ENCODE data around the gene APOE.
"Not testable (repeated sequence)": the region's sequence is repeated elsewhere in the genome, so short reads cannot be mapped to it uniquely, and the experiment has no call there.

The APOE gene

GRCh38 chr19:44886141-44886540 lies 19.5 kb upstream of the APOE start:
- DNase-seq: no peak

- DNase-seq: no peak
These were observed 17.9 kb upstream of the APOE start for GRCh38 chr19:44887648-44888047.

GRCh38 chr19:44888335-44888734 lies 17.3 kb upstream of the APOE start:
- not testable (repeated sequence) for DNase-seq

DNA sequence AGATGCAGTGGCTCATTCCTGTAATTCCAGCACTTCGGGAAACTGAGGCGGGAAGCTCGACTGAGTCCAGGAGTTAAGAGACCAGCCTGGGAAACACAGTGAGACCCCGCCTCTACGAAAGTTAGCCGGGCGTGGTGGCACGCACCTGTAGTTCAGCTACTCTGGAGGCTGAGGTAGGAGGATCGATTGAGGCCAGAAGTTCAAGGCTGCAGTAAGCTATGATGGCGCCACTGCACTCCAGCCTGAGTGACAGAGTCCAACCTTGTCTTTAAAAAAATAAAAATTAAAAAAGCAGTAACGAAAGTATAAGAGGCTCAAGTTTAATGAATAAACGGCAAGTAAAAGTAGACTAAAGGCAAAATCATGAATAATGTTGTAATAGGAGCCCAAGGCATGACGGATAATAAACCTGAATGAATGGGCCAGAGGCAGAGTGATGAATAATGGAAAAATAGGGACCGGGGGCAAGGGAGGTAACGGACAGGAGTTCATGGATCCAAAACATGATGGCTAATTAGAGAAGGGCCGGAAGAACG lies 15.7 kb upstream of the APOE start:
- DNase-seq: no peak

- DNase-seq: peak; percentile 86
These were observed 15.1 kb upstream of the APOE start for GRCh38 chr19:44890366-44891015.

- DNase-seq: no peak
These were observed 14.3 kb upstream of the APOE start, which contains the start of gene TOMM40 for GRCh38 chr19:44891016-44891882. Gene TOMM40, plus strand, starts transcription at chr19:44891254. Its CDS starts 162 bp downstream, at chr19:44891416.

GRCh38 chr19:44892932-44893331 lies 12.7 kb upstream of the APOE start:
- DNase-seq: no peak

- no peak for DNase-seq
These were observed 12.1 kb upstream of the APOE start for GRCh38 chr19:44893332-44894051.

GRCh38 chr19:44894052-44894400 lies 11.6 kb upstream of the APOE start:
- DNase-seq: no peak

DNA sequence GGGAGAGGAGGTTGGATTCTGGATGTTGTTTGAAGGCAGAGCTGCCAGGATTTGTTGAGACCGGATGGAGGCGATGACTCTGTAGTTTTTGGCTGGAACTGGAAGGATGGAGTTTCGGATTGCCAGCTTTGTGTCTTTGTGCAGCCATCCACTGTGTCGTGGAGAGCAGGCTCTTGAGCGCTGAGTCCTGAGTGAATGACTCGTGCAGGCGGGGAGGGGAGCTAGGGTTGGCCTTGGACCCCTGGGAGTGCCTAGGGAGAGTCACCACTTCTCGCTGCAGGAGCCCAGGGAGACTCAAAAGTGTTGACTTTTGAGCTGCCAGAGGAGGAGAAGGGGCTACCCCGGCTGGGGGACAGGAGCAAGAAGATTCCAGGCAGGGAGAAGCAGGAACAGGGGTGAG lies 10.7 kb upstream of the APOE start:
- no peak for DNase-seq

GRCh38 chr19:44897835-44898234 lies 7.8 kb upstream of the APOE start:
- DNase-seq: no peak

DNA sequence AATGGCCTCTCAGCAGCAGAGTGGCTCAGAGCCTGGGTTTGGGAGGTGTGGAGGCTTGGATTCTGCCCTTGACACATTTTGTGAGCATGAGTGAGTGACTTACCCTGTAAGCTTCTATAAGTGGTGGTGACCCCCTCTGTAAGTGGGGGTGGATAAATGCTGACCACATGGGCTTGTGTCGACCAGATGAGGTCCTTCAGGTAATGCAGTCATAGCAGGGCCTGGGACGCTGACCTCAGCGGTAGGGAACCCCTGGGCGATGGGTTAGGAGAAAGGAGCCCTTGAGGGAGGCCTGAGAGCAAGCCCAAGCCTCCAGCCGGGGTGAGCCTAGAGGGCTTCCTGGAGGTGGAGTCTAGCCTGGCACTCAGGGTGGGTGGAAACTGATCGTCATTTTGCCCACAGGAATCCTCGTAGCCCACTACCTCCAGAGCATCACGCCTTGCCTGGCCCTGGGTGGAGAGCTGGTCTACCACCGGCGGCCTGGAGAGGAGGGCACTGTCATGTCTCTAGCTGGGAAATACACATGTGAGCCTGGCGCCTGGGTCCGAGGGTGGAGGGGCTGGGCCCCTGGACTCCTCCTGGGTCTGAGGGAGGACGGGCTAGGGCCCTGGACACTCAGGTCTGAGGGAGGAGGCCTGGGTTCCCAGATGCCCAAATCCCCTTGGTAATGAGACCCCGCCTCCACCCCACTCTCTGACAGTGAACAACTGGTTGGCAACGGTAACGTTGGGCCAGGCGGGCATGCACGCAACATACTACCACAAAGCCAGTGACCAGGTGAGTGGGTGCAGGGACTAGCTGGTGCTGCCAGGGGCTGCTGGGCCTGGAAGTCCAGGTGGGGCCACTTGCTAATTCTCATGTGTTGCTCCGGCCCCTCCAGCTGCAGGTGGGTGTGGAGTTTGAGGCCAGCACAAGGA lies 5.0 kb upstream of the APOE start:
- DNase-seq: no peak

DNA sequence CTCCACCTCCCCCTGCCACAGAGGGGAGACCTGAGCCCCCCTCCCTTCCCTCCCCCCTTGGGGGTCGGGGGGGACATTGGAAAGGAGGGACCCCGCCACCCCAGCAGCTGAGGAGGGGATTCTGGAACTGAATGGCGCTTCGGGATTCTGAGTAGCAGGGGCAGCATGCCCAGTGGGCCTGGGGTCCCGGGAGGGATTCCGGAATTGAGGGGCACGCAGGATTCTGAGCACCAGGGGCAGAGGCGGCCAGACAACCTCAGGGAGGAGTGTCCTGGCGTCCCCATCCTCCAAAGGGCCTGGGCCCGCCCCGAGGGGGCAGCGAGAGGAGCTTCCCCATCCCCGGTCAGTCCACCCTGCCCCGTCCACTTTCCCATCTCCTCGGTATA lies 2.4 kb upstream of the APOE start:
- no peak for DNase-seq

DNA sequence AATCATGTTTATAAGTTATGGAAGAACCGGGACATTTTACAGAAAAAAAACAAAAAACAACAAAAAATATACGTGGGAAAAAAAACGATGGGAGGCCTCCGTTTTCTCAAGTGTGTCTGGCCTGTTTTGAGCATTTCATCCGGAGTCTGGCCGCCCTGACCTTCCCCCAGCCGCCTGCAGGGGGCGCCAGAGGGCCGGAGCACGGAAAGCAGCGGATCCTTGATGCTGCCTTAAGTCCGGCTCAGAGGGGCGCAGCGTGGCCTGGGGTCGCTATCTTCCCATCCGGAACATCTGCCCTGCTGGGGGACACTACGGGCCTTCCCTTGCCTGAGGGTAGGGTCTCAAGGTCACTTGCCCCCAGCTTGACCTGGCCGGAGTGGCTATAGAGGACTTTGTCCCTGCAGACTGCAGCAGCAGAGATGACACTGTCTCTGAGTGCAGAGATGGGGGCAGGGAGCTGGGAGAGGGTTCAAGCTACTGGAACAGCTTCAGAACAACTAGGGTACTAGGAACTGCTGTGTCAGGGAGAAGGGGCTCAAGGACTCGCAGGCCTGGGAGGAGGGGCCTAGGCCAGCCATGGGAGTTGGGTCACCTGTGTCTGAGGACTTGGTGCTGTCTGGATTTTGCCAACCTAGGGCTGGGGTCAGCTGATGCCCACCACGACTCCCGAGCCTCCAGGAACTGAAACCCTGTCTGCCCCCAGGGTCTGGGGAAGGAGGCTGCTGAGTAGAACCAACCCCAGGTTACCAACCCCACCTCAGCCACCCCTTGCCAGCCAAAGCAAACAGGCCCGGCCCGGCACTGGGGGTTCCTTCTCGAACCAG lies 1.8 kb upstream of the APOE start:
- DNase-seq: peak; percentile 64

DNA sequence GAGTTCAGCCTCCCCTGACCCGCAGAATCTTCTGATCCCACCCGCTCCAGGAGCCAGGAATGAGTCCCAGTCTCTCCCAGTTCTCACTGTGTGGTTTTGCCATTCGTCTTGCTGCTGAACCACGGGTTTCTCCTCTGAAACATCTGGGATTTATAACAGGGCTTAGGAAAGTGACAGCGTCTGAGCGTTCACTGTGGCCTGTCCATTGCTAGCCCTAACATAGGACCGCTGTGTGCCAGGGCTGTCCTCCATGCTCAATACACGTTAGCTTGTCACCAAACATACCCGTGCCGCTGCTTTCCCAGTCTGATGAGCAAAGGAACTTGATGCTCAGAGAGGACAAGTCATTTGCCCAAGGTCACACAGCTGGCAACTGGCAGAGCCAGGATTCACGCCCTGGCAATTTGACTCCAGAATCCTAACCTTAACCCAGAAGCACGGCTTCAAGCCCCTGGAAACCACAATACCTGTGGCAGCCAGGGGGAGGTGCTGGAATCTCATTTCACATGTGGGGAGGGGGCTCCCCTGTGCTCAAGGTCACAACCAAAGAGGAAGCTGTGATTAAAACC lies 1.1 kb upstream of the APOE start:
- no peak for DNase-seq

DNA sequence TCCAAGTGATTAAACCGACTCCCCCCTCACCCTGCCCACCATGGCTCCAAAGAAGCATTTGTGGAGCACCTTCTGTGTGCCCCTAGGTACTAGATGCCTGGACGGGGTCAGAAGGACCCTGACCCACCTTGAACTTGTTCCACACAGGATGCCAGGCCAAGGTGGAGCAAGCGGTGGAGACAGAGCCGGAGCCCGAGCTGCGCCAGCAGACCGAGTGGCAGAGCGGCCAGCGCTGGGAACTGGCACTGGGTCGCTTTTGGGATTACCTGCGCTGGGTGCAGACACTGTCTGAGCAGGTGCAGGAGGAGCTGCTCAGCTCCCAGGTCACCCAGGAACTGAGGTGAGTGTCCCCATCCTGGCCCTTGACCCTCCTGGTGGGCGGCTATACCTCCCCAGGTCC lies 2.0 kb downstream of the APOE start:
- no peak for DNase-seq

DNA sequence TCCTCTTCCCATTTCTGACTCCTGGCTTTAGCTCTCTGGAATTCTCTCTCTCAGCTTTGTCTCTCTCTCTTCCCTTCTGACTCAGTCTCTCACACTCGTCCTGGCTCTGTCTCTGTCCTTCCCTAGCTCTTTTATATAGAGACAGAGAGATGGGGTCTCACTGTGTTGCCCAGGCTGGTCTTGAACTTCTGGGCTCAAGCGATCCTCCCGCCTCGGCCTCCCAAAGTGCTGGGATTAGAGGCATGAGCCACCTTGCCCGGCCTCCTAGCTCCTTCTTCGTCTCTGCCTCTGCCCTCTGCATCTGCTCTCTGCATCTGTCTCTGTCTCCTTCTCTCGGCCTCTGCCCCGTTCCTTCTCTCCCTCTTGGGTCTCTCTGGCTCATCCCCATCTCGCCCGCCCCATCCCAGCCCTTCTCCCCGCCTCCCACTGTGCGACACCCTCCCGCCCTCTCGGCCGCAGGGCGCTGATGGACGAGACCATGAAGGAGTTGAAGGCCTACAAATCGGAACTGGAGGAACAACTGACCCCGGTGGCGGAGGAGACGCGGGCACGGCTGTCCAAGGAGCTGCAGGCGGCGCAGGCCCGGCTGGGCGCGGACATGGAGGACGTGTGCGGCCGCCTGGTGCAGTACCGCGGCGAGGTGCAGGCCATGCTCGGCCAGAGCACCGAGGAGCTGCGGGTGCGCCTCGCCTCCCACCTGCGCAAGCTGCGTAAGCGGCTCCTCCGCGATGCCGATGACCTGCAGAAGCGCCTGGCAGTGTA lies 2.7 kb downstream of the APOE start:
- no peak for DNase-seq

- DNase-seq: no peak
These were observed 3.3 kb downstream of the APOE start for GRCh38 chr19:44908836-44909261.

- DNase-seq: no peak
These were observed 4.2 kb downstream of the APOE start for GRCh38 chr19:44909775-44910174.

GRCh38 chr19:44911896-44912295 lies 6.3 kb downstream of the APOE start:
- DNase-seq: not testable (repeated sequence)
